ENCODE data around the gene KLHL26. TPM values are rescaled to one million over a fixed set of nuclear protein-coding genes. Genes with fewer than 3 reads are reported as not detected.

The KLHL26 gene
- total RNA-seq, 1 experiment from 2014 or later: 17.1 TPM

GRCh38 chr19:18666317-18666716 lies 29.5 kb downstream of the KLHL26 start:
- no peaks in the 10 kb centered on the region for H4K20me1 ChIP-seq (ENCODE audit: insufficient read depth)
- TF ChIP-seq SIN3A (IDR thresholded peaks at IDR 0.05; ENCODE audit: low read depth) (no peak), REST (IDR thresholded peaks at IDR 0.05; ENCODE audit: low read depth) (no peak), EZH2 (IDR thresholded peaks at IDR 0.05) (no peak), SP1 (IDR thresholded peaks at IDR 0.05; ENCODE audit: low read depth) (no peak), EGR1 (IDR thresholded peaks at IDR 0.05; ENCODE audit: low read depth) (no peak), ZBTB33 (IDR thresholded peaks at IDR 0.05; ENCODE audit: extremely low read depth, insufficient replicate concordance, low read length) (no peak), CEBPB (IDR thresholded peaks at IDR 0.05; ENCODE audit: low read depth) (no peak), ZFX (IDR thresholded peaks at IDR 0.05) (no peak), ELF1 (IDR thresholded peaks at IDR 0.05; ENCODE audit: borderline replicate concordance, low read depth) (no peak), FOSL1 (IDR thresholded peaks at IDR 0.05; ENCODE audit: low read depth) (no peak), POLR2A (IDR thresholded peaks at IDR 0.05; ENCODE audit: borderline replicate concordance, extremely low read depth, insufficient read depth, insufficient read length) (no peak), CBX3 (IDR thresholded peaks at IDR 0.05; ENCODE audit: low read depth) (no peak), SRF (IDR thresholded peaks at IDR 0.05; ENCODE audit: low read depth) (no peak), ZNF274 (IDR thresholded peaks at IDR 0.05; ENCODE audit: low read depth, low read length) (no peak), POLR2AphosphoS5 (IDR thresholded peaks at IDR 0.05; ENCODE audit: low read depth, low read length) (no peak)
- TF ChIP-seq, protein P1, sequence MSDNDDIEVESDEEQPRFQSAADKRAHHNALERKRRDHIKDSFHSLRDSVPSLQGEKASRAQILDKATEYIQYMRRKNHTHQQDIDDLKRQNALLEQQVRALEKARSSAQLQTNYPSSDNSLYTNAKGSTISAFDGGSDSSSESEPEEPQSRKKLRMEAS (IDR thresholded peaks at IDR 0.05): no peak
- TF ChIP-seq, protein P2, sequence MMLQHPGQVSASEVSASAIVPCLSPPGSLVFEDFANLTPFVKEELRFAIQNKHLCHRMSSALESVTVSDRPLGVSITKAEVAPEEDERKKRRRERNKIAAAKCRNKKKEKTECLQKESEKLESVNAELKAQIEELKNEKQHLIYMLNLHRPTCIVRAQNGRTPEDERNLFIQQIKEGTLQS (IDR thresholded peaks at IDR 0.05): no peak
- TF ChIP-seq, protein P3, sequence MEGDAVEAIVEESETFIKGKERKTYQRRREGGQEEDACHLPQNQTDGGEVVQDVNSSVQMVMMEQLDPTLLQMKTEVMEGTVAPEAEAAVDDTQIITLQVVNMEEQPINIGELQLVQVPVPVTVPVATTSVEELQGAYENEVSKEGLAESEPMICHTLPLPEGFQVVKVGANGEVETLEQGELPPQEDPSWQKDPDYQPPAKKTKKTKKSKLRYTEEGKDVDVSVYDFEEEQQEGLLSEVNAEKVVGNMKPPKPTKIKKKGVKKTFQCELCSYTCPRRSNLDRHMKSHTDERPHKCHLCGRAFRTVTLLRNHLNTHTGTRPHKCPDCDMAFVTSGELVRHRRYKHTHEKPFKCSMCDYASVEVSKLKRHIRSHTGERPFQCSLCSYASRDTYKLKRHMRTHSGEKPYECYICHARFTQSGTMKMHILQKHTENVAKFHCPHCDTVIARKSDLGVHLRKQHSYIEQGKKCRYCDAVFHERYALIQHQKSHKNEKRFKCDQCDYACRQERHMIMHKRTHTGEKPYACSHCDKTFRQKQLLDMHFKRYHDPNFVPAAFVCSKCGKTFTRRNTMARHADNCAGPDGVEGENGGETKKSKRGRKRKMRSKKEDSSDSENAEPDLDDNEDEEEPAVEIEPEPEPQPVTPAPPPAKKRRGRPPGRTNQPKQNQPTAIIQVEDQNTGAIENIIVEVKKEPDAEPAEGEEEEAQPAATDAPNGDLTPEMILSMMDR (IDR thresholded peaks at IDR 0.05 in 2 of 3, conservative IDR thresholded peaks at IDR 0.05 in 1 of 3; ENCODE audit: borderline replicate concordance in 1 of 3, insufficient read depth in 1 of 3, low read depth in 2 of 3, low read length in 2 of 3): no peak
- ATAC-seq (no peak), DNase-seq (ENCODE audit: low read depth, low spot score) (no peak)
- no peak overlapping the region for H3K4me3 ChIP-seq (replicated peaks in 1 of 2; ENCODE audit: low read depth in 1 of 2, low read length in 2 of 2)
- H3K27me3 ChIP-seq (ENCODE audit: insufficient read depth, low read length): no peaks in the 10 kb centered on the region
- H3K4me1 ChIP-seq (ENCODE audit: control insufficient read depth in 1 of 2, insufficient read depth in 2 of 2, low read length in 2 of 2): peaks cover 4 to 7% of the 10 kb centered on the region in 2 experiments; a peak in 3 of 4 replicates
- intact Hi-C loops (cut with micrococcal nuclease): no loop called here
- no peak overlapping the region for H3K27ac ChIP-seq (ENCODE audit: low read depth, low read length)
- peaks cover 2% of the 10 kb centered on the region; the same call in 1 of the 2 replicates for H3K79me2 ChIP-seq (ENCODE audit: insufficient read depth, low read length)
- no peaks in the 10 kb centered on the region for H3K36me3 ChIP-seq (ENCODE audit: control insufficient read depth in 1 of 2, insufficient read depth in 2 of 2, low read length in 2 of 2)
- no peaks in the 10 kb centered on the region for H3K9me3 ChIP-seq (ENCODE audit: control insufficient read depth in 1 of 2, insufficient read depth in 1 of 2, low read depth in 1 of 2, low read length in 2 of 2)
- no peak overlapping the region for H3K9ac ChIP-seq (ENCODE audit: low read length)
- ChIA-PET CTCF (no interaction called here), RAD21 (ENCODE audit: low non-redundant PET in 1 of 2, low total read pairs in 2 of 2, uncharacterized antibody in 2 of 2, unreplicated experiment in 2 of 2) (no interaction called here), POLR2A (no interaction called here)
- no peak overlapping the region for H2AFZ ChIP-seq (ENCODE audit: low read depth, low read length, poor library complexity, severe bottlenecking)
- no TSS peak for BruUV-seq (replicated peaks)
- H3K4me2 ChIP-seq (ENCODE audit: low read length): no peak overlapping the region
- no peaks in the 10 kb centered on the region for H3K9me2 ChIP-seq (ENCODE audit: insufficient read depth)

Data from HCT116 (cell line).